HUES48 (cell line): ENCODE data around the gene RUVBL2.
"Not testable (repeated sequence)": the region's sequence is repeated elsewhere in the genome, so short reads cannot be mapped to it uniquely, and the experiment has no call there.

Source experiments
- H3K27ac ChIP-seq: one replicate; pipeline ENCODE4 v1.7.0; 2013; ENCODE audit warnings: low read depth, low read length, inconsistent platforms
- H3K27me3 ChIP-seq: 2 replicates; pipeline ENCODE4 v1.6.1; 2013; ENCODE audit warnings: mild to moderate bottlenecking, low read length; ENCODE audit not compliant: control insufficient read depth, insufficient read depth
- H3K36me3 ChIP-seq: 2 replicates; pipeline ENCODE4 v1.6.1; 2013; ENCODE audit warnings: low read length; ENCODE audit not compliant: control insufficient read depth, insufficient read depth
- H3K4me1 ChIP-seq: 2 replicates; pipeline ENCODE4 v1.6.1; 2013; ENCODE audit warnings: mild to moderate bottlenecking, low read length; ENCODE audit not compliant: control insufficient read depth, insufficient read depth
- H3K4me3 ChIP-seq: 2 replicates; pipeline ENCODE4 v1.5.1; 2013; ENCODE audit warnings: mild to moderate bottlenecking, low read depth, low read length
- H3K9ac ChIP-seq: 2 replicates; pipeline ENCODE4 v1.6.1; 2013; ENCODE audit warnings: mild to moderate bottlenecking, low read depth, low read length, moderate library complexity
- H3K9me3 ChIP-seq: 2 replicates; pipeline ENCODE4 v1.6.1; 2013; ENCODE audit warnings: low read length; ENCODE audit not compliant: control insufficient read depth, insufficient read depth

The RUVBL2 gene

DNA sequence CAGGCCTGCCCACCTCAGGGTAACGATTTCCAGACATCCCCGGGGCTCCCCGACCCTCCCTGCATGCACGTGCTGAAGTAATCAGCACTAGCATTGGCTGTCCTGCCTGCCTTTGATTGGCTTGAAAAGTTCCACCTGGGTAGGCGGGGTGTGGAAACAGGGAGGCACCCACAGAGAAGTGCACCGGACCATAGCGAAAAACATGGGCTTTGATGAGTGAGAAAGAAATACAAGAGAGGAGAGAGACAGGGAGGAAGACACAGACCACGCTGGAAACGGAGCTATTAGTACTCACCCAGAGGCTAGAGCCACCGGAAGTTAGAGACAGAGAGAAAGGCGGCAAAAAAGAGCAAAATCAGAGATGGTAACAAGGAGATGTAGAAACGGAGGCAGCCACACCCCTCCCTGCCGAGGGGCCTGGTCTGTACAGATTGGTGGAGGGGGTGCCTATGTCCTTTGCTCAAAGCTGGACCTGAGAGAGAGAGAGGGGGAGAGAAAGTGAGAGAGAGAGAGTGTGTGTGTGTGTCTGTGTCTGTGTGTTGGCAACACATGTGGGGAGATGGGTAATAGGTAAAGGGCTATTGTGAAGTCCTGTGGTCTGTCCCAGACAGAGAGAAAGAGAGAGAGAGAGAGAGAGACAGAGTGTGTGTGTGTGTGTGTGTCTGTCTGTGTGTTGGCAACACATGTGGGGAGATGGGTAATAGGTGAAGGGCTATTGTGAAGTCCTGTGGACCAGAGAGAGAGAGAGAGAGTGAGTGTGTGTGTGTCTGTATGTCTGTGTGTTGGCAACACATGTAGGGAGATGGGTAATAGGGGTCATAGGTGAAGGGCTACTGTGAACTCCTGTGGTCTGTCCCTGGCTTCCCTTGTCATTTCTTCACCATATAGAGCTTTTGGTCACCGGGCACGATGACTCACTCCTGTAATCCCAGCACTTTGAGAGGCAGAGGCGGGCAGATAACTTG lies 27.5 kb downstream of the RUVBL2 start:
- no peak overlapping the region for H3K27ac ChIP-seq
- peaks cover 26% of the 10 kb centered on the region for H3K27me3 ChIP-seq
- H3K9me3 ChIP-seq = no peaks in the 10 kb centered on the region
- no peak overlapping the region for H3K9ac ChIP-seq
- peaks cover 16% of the 10 kb centered on the region for H3K4me1 ChIP-seq
- H3K4me3 ChIP-seq = no peak overlapping the region
- peaks cover under 1% of the 10 kb centered on the region; the same call in 1 of the 2 replicates for H3K36me3 ChIP-seq

GRCh38 chr19:49022116-49022515 lies 28.4 kb downstream of the RUVBL2 start:
- Histone ChIP-seq H3K9me3 (no peaks in the 10 kb centered on the region), H3K27me3 (peaks cover 26% of the 10 kb centered on the region), H3K9ac (no peak overlapping the region), H3K27ac (no peak overlapping the region), H3K4me3 (no peak overlapping the region), H3K4me1 (peaks cover 16% of the 10 kb centered on the region), H3K36me3 (no peaks in the 10 kb centered on the region)

DNA sequence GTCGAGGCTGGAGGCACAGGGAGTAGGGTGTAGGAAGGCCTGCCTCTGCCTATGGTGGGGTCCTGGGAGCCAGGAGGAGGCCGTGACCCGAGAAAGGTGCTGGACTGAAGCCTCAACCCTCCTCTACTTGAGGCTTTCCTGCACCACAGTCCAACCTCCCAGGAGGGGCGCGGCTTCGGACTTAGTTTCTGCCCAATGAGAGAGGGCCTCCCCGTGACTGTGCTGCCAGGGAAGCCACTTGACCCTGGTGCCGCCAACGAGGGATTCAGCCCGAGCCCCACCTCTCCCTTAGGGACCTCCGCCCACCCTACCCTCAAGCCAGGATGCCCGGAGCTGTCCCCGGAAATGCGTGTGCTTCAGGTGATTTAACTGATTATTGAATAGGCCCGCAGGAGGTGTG lies 30.5 kb downstream of the RUVBL2 start, which contains the start of gene CGB3:
CGB3 (minus strand) TSS at position 101 of the 400 bp plus-strand sequence. CDS start 362 bp downstream, outside the sequence.
- H3K4me1 ChIP-seq, H3K4me3 ChIP-seq, H3K9me3 ChIP-seq, H3K9ac ChIP-seq, H3K36me3 ChIP-seq, H3K27ac ChIP-seq: not testable (repeated sequence)
- H3K27me3 ChIP-seq = peaks cover 12% of the 10 kb centered on the region

GRCh38 chr19:49025088-49025487 lies 31.4 kb downstream of the RUVBL2 start:
- H3K27ac ChIP-seq, H3K36me3 ChIP-seq, H3K4me1 ChIP-seq, H3K4me3 ChIP-seq, H3K9ac ChIP-seq, H3K9me3 ChIP-seq: not testable (repeated sequence)
- peaks cover 12% of the 10 kb centered on the region for H3K27me3 ChIP-seq

GRCh38 chr19:49025599-49025998 lies 31.9 kb downstream of the RUVBL2 start:
- not testable (repeated sequence) for H3K36me3 ChIP-seq, H3K27me3 ChIP-seq, H3K9me3 ChIP-seq, H3K9ac ChIP-seq, H3K4me1 ChIP-seq, H3K27ac ChIP-seq, H3K4me3 ChIP-seq

- H3K27ac ChIP-seq, H3K9me3 ChIP-seq, H3K36me3 ChIP-seq, H3K4me3 ChIP-seq, H3K4me1 ChIP-seq, H3K9ac ChIP-seq, H3K27me3 ChIP-seq: not testable (repeated sequence)
Observed at GRCh38 chr19:49028686-49029085, 35.0 kb downstream of the RUVBL2 start.

GRCh38 chr19:49029749-49030148 lies 36.1 kb downstream of the RUVBL2 start:
- H3K27ac ChIP-seq, H3K4me1 ChIP-seq, H3K27me3 ChIP-seq, H3K36me3 ChIP-seq, H3K9ac ChIP-seq, H3K4me3 ChIP-seq, H3K9me3 ChIP-seq: not testable (repeated sequence)

DNA sequence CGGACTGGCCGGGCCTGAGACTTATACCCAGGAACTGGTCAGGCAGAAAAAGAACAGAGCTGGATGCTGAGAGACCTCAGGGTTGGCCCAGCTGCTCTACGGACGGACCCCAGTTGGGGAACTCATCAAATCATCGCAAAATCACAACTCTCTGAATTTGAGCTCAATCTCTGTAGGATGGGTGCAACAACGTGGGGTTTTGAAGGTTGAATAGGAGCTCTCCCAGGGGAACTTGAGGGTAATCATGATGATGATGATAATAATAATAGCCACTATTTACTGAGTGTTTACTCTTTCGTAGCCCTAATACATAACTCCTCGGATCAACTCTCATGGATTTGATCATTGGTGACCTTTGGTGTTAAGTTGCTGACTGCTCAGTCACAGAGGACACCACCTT lies 36.6 kb downstream of the RUVBL2 start:
- not testable (repeated sequence) for H3K4me3 ChIP-seq, H3K9me3 ChIP-seq, H3K4me1 ChIP-seq, H3K27ac ChIP-seq, H3K9ac ChIP-seq, H3K27me3 ChIP-seq, H3K36me3 ChIP-seq

DNA sequence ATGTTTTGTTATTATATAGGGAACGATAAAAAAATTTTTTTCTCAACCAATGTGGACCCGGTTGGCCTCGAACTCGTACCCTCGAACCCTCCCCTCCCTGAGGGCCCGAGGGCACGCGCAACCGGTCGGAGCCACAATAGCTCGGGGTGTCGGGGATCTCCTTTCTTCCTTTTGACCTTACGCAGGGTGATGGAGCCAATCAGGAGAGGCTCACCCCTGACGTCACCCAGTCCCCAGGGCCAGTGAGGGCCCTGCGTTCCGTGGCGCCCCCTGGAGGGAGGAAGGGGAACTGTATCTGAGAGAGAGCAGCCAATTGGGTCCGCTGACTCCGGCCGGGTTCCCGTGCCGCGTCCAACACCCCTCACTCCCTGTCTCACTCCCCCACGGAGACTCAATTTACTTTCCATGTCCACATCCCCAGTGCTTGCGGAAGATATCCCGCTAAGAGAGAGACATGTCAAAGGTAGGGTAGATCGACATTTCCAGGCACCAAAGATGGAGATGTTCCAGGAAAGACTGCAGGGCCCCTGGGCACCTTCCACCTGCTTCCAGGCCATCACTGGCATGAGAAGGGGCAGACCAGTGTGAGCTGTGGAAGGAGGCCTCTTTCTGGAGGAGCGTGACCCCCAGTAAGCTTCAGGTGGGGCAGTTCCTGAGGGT lies 38.1 kb downstream of the RUVBL2 start, which contains the start of gene CGB2:
CGB2 (plus strand) TSS at position 249 of the 660 bp plus-strand sequence; CDS start at position 455, 206 bp downstream.
- not testable (repeated sequence) for H3K4me3 ChIP-seq, H3K9me3 ChIP-seq, H3K36me3 ChIP-seq, H3K27ac ChIP-seq, H3K27me3 ChIP-seq, H3K4me1 ChIP-seq, H3K9ac ChIP-seq

GRCh38 chr19:49036815-49037214 lies 43.1 kb downstream of the RUVBL2 start, which contains the start of gene CGB1:
Gene CGB1, minus strand, starts transcription at chr19:49036895. Its CDS starts 184 bp downstream, at chr19:49036711.
- H3K36me3 ChIP-seq, H3K9me3 ChIP-seq, H3K9ac ChIP-seq, H3K27me3 ChIP-seq, H3K4me3 ChIP-seq, H3K27ac ChIP-seq, H3K4me1 ChIP-seq: not testable (repeated sequence)

DNA sequence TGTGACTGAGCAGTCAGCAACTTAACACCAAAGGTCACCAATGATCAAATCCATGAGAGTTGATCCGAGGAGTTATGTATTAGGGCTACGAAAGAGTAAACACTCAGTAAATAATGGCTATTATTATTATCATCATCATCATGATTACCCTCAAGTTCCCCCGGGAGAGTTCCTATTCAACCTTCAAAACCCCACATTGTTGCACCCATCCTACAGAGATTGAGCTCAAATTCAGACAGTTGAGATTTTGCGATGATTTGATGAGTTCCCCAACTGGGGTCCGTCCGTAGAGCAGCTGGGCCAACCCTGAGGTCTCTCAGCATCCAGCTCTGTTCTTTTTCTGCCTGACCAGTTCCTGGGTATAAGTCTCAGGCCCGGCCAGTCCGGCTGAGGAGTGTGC lies 44.4 kb downstream of the RUVBL2 start:
- H3K27ac ChIP-seq, H3K9me3 ChIP-seq, H3K9ac ChIP-seq, H3K4me1 ChIP-seq, H3K36me3 ChIP-seq, H3K27me3 ChIP-seq, H3K4me3 ChIP-seq: not testable (repeated sequence)
